T-helper 9 cell (primary cell): ENCODE data around the gene PRRC2B.
"Not testable (repeated sequence)": the region's sequence is repeated elsewhere in the genome, so short reads cannot be mapped to it uniquely, and the experiment has no call there.

Source experiments
- DNase-seq: peaks from one replicate; pipeline ENCODE4 v3.0.0-alpha.2; 2020

Gene PRRC2B

GRCh38 chr9:131491001-131491710 is 97.3 kb downstream of the PRRC2B start:
- no peak for DNase-seq

GRCh38 chr9:131492070-131492469 is 98.2 kb downstream of the PRRC2B start:
- DNase-seq, result no peak

GRCh38 chr9:131494296-131494870 is 100.5 kb downstream of the PRRC2B start:
- DNase-seq, result no peak

- DNase-seq, result no peak
These were observed 101.9 kb downstream of the PRRC2B start for GRCh38 chr9:131495785-131496184.

- no peak for DNase-seq
These were observed 103.0 kb downstream of the PRRC2B start for GRCh38 chr9:131496844-131497405.

- no peak for DNase-seq
These were observed 105.4 kb downstream of the PRRC2B start for GRCh38 chr9:131499254-131499767.

- peak; percentile 55 for DNase-seq
These were observed 106.5 kb downstream of the PRRC2B start for GRCh38 chr9:131500377-131500776.

GRCh38 chr9:131500939-131501541 is 107.2 kb downstream of the PRRC2B start:
- DNase-seq, result peak; percentile 33

GRCh38 chr9:131502781-131503625 is 109.1 kb downstream of the PRRC2B start, which contains the start of gene POMT1:
POMT1 (plus strand) TSS chr9:131502918; CDS start chr9:131504219, 1,301 bp downstream.
- peak; percentile 83 for DNase-seq

GRCh38 chr9:131503626-131504465 is 110.0 kb downstream of the PRRC2B start:
- DNase-seq, result peak; percentile 45

GRCh38 chr9:131505012-131505411 is 111.1 kb downstream of the PRRC2B start:
- DNase-seq, result no peak

GRCh38 chr9:131511416-131511815 is 117.5 kb downstream of the PRRC2B start:
- DNase-seq, result no peak

- no peak for DNase-seq
These were observed 118.0 kb downstream of the PRRC2B start for GRCh38 chr9:131511880-131512279.

GRCh38 chr9:131513177-131513576 is 119.3 kb downstream of the PRRC2B start:
- DNase-seq, result no peak

GRCh38 chr9:131515559-131516031 is 121.7 kb downstream of the PRRC2B start:
- DNase-seq, result not testable (repeated sequence)

- no peak for DNase-seq
These were observed 122.2 kb downstream of the PRRC2B start for GRCh38 chr9:131516100-131516499.

GRCh38 chr9:131516930-131517329 is 123.0 kb downstream of the PRRC2B start:
- no peak for DNase-seq

- DNase-seq, result no peak
These were observed 123.9 kb downstream of the PRRC2B start for GRCh38 chr9:131517761-131518190.

- DNase-seq, result no peak
These were observed 124.7 kb downstream of the PRRC2B start for GRCh38 chr9:131518553-131518952.

- DNase-seq, result no peak
These were observed 126.6 kb downstream of the PRRC2B start for GRCh38 chr9:131520503-131520902.

GRCh38 chr9:131521203-131521602 is 127.3 kb downstream of the PRRC2B start:
- no peak for DNase-seq
